Anterior cingulate cortex (tissue), 58 donors: ENCODE results near the gene ZNHIT1.
A peak's percentile ranks its signal among the peaks of the same experiment; 100 is the strongest.
"Not testable (repeated sequence)": the region's sequence is repeated elsewhere in the genome, so short reads cannot be mapped to it uniquely, and the experiment has no call there.

Experiments
- DNase-seq, 58 donors: peaks; one replicate each; lab custom pipeline; 2025; lab: John Stamatoyannopoulos, UW

ZNHIT1 gene

GRCh38 chr7:101239191-101239950 lies 21.4 kb downstream of the ZNHIT1 start:
- DNase-seq = no peak

GRCh38 chr7:101239951-101240220 lies 21.9 kb downstream of the ZNHIT1 start:
- DNase-seq = no peak

GRCh38 chr7:101240226-101241014 lies 22.5 kb downstream of the ZNHIT1 start:
- no peak for DNase-seq

GRCh38 chr7:101241015-101241363 lies 23.0 kb downstream of the ZNHIT1 start:
- DNase-seq = no peak

- no peak for DNase-seq
These were observed 23.7 kb downstream of the ZNHIT1 start for GRCh38 chr7:101241443-101242349.

- peak in 4 of 58 donors; percentile 36 to 49 (median 38) for DNase-seq
These were observed 25.8 kb downstream of the ZNHIT1 start for GRCh38 chr7:101243646-101244374.

GRCh38 chr7:101244375-101245146 lies 26.6 kb downstream of the ZNHIT1 start, which contains the start of gene FIS1:
FIS1 (minus strand) TSS chr7:101245081; CDS start chr7:101245004, 77 bp downstream.
- DNase-seq = peak; percentile 60 to 100 (median 96)

GRCh38 chr7:101245147-101245668 lies 27.2 kb downstream of the ZNHIT1 start:
- no peak for DNase-seq

GRCh38 chr7:101248276-101248675 lies 30.3 kb downstream of the ZNHIT1 start:
- DNase-seq = no peak

GRCh38 chr7:101250324-101250723 lies 32.4 kb downstream of the ZNHIT1 start:
- DNase-seq = no peak

GRCh38 chr7:101251871-101252659 lies 34.1 kb downstream of the ZNHIT1 start:
- DNase-seq = peak; percentile 54 to 97 (median 93)

GRCh38 chr7:101253199-101253598 lies 35.2 kb downstream of the ZNHIT1 start:
- not testable (repeated sequence) for DNase-seq

GRCh38 chr7:101255796-101256195 lies 37.8 kb downstream of the ZNHIT1 start:
- DNase-seq = no peak

GRCh38 chr7:101258243-101258731 lies 40.3 kb downstream of the ZNHIT1 start:
- DNase-seq = no peak

- DNase-seq = not testable (repeated sequence)
These were observed 46.2 kb downstream of the ZNHIT1 start for GRCh38 chr7:101264102-101264706.

- no peak for DNase-seq
These were observed 47.9 kb downstream of the ZNHIT1 start for GRCh38 chr7:101265622-101266516.

GRCh38 chr7:101269664-101270063 lies 51.7 kb downstream of the ZNHIT1 start:
- no peak for DNase-seq
